Measurements from ENCODE around the gene C21orf91. TPM values are rescaled to one million over a fixed set of nuclear protein-coding genes. Genes with fewer than 3 reads are reported as not detected.

Gene C21orf91
- total and polyA plus RNA-seq, 4 donors: 1.8 to 7.2 (median 4.4) TPM

DNA sequence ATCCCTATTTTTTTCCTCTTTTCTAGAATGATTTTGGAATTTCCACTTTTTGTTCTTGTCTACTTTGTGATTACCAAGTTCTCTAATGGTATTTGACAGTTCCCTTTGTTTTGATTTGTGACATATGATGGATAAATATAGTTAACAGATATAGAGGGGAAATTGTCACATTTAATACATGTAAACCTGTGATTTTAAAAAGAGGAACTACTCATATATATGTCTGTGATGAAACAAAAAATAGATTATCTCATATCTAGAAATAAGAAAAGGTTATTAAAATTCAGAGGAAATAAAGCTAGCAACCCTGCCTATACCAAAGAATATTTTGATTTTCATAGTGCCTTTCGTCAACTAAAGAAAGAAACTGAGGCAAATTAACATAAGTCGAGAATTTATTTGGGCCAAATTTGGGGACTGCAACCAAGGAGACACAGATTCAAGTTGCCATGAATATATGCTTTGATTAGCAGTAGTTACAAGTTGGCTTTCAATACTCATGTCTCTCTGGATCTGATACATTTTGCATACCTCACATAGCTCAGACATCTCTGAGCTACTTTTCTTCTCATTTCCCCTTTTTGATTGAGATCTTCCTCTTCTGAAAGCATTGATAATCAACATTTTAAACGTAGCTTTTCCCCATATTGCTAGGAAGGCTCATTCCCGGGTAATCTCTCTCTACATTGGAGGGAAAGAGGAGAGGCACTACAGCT lies 15.6 kb upstream of the C21orf91 start (continued):
- TF ChIP-seq, protein P1, sequence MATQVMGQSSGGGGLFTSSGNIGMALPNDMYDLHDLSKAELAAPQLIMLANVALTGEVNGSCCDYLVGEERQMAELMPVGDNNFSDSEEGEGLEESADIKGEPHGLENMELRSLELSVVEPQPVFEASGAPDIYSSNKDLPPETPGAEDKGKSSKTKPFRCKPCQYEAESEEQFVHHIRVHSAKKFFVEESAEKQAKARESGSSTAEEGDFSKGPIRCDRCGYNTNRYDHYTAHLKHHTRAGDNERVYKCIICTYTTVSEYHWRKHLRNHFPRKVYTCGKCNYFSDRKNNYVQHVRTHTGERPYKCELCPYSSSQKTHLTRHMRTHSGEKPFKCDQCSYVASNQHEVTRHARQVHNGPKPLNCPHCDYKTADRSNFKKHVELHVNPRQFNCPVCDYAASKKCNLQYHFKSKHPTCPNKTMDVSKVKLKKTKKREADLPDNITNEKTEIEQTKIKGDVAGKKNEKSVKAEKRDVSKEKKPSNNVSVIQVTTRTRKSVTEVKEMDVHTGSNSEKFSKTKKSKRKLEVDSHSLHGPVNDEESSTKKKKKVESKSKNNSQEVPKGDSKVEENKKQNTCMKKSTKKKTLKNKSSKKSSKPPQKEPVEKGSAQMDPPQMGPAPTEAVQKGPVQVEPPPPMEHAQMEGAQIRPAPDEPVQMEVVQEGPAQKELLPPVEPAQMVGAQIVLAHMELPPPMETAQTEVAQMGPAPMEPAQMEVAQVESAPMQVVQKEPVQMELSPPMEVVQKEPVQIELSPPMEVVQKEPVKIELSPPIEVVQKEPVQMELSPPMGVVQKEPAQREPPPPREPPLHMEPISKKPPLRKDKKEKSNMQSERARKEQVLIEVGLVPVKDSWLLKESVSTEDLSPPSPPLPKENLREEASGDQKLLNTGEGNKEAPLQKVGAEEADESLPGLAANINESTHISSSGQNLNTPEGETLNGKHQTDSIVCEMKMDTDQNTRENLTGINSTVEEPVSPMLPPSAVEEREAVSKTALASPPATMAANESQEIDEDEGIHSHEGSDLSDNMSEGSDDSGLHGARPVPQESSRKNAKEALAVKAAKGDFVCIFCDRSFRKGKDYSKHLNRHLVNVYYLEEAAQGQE (IDR thresholded peaks at IDR 0.05): no peak
- no peak for TF ChIP-seq JUND (IDR thresholded peaks at IDR 0.05)
- TF ChIP-seq NR2F2 (IDR thresholded peaks at IDR 0.05): no peak

- no peak overlapping the region for H3K4me3 ChIP-seq (ENCODE audit: low read depth in 1 of 3, low read length in 3 of 3)
- H3K27ac ChIP-seq (ENCODE audit: low read depth in 1 of 2, low read length in 2 of 2): no peak overlapping the region
- TF ChIP-seq CTCF (IDR thresholded peaks at IDR 0.05; ENCODE audit: low read depth, low read length, missing input control) (no peak), SP1 (IDR thresholded peaks at IDR 0.05) (no peak), HNF4A (conservative IDR thresholded peaks at IDR 0.05) (no peak), NR2F2 (IDR thresholded peaks at IDR 0.05) (no peak), YY1 (IDR thresholded peaks at IDR 0.05) (no peak), GABPA (IDR thresholded peaks at IDR 0.05 in 1 of 2, conservative IDR thresholded peaks at IDR 0.05 in 1 of 2) (no peak)
- TF ChIP-seq, protein P2, sequence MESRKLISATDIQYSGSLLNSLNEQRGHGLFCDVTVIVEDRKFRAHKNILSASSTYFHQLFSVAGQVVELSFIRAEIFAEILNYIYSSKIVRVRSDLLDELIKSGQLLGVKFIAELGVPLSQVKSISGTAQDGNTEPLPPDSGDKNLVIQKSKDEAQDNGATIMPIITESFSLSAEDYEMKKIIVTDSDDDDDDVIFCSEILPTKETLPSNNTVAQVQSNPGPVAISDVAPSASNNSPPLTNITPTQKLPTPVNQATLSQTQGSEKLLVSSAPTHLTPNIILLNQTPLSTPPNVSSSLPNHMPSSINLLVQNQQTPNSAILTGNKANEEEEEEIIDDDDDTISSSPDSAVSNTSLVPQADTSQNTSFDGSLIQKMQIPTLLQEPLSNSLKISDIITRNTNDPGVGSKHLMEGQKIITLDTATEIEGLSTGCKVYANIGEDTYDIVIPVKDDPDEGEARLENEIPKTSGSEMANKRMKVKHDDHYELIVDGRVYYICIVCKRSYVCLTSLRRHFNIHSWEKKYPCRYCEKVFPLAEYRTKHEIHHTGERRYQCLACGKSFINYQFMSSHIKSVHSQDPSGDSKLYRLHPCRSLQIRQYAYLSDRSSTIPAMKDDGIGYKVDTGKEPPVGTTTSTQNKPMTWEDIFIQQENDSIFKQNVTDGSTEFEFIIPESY (IDR thresholded peaks at IDR 0.05): no peak
- TF ChIP-seq, protein P3, sequence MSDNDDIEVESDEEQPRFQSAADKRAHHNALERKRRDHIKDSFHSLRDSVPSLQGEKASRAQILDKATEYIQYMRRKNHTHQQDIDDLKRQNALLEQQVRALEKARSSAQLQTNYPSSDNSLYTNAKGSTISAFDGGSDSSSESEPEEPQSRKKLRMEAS (IDR thresholded peaks at IDR 0.05): no peak
- TF ChIP-seq, protein P1 (IDR thresholded peaks at IDR 0.05): no peak
- WGBS: 82% methylated on average over 3 of the region's 3 CpGs
- H3K9ac ChIP-seq (ENCODE audit: low read depth in 1 of 2, low read length in 2 of 2): no peak overlapping the region
- DNase-seq (ENCODE audit: low spot score): no peak
- no peaks in the 10 kb centered on the region for H3K36me3 ChIP-seq (ENCODE audit: control insufficient read depth in 4 of 4, insufficient read depth in 3 of 4, low read depth in 1 of 4, low read length in 3 of 4)
- H3K4me1 ChIP-seq (ENCODE audit: control insufficient read depth in 4 of 4, insufficient read depth in 4 of 4, low read length in 3 of 4): no peaks in the 10 kb centered on the region
- no peaks in the 10 kb centered on the region for H3K9me3 ChIP-seq (ENCODE audit: control insufficient read depth in 4 of 4, low read length in 3 of 4)
- no peaks in the 10 kb centered on the region for H3K27me3 ChIP-seq (ENCODE audit: control insufficient read depth in 4 of 4, insufficient read depth in 4 of 4, low read length in 3 of 4)
These were observed 10.3 kb upstream of the C21orf91 start for GRCh38 chr21:17829472-17829871.

All from liver (tissue), 9 donors.